Right lung (tissue), 5 donors: Measurements from ENCODE around the gene MDH2. TPM values are rescaled to one million over a fixed set of nuclear protein-coding genes. Genes with fewer than 3 reads are reported as not detected.
"Not testable (repeated sequence)": the region's sequence is repeated elsewhere in the genome, so short reads cannot be mapped to it uniquely, and the experiment has no call there.

ENCODE experiments used
- DNase-seq, 2 donors: peaks; one replicate each; pipeline ENCODE4 v3.0.0-alpha.2; 2013
- polyA plus RNA-seq, 5 donors: library from polyadenylated mRNA; unstranded; fragments of 120-200 nt; gene quantifications; one replicate each; pipeline versions ENCODE4 v1.2.1 to v1.2.3, GENCODE V29; 2013; ENCODE audit warnings: inconsistent platforms in 1 of 5, low replicate concordance in 1 of 5; ENCODE audit not compliant: insufficient read length in 5 of 5, insufficient read depth in 1 of 5

The MDH2 gene
- polyA plus RNA-seq, 5 donors: 119 to 213 (median 152) TPM

GRCh38 chr7:76040126-76040525, 7.8 kb upstream of the MDH2 start:
- DNase-seq: no peak

GRCh38 chr7:76044375-76044865, 3.5 kb upstream of the MDH2 start:
- no peak for DNase-seq

- DNase-seq: no peak
Measured at GRCh38 chr7:76047305-76047810, 548 bp upstream of the MDH2 start.

GRCh38 chr7:76048668-76048988, 722 bp downstream of the MDH2 start:
- DNase-seq: peak in 1 of 2 donors; percentile 19

- DNase-seq: no peak
Measured at GRCh38 chr7:76049295-76049694, 1.4 kb downstream of the MDH2 start.

- no peak for DNase-seq
Measured at GRCh38 chr7:76050545-76050944, 2.6 kb downstream of the MDH2 start.

- DNase-seq: no peak
Measured at GRCh38 chr7:76051840-76052239, 3.9 kb downstream of the MDH2 start.

- not testable (repeated sequence) for DNase-seq
Measured at GRCh38 chr7:76052681-76053080, 4.8 kb downstream of the MDH2 start.

- no peak for DNase-seq
Measured at GRCh38 chr7:76053461-76053860, 5.6 kb downstream of the MDH2 start.

- DNase-seq: no peak
Measured at GRCh38 chr7:76054123-76055120, 6.5 kb downstream of the MDH2 start.

- no peak for DNase-seq
Measured at GRCh38 chr7:76056241-76056640, 8.3 kb downstream of the MDH2 start.

GRCh38 chr7:76057103-76057812, 9.4 kb downstream of the MDH2 start:
- no peak for DNase-seq

GRCh38 chr7:76057813-76058145, 9.9 kb downstream of the MDH2 start:
- no peak for DNase-seq

- DNase-seq: not testable (repeated sequence)
Measured at GRCh38 chr7:76058745-76059144, 10.8 kb downstream of the MDH2 start.

GRCh38 chr7:76060842-76061241, 12.9 kb downstream of the MDH2 start:
- DNase-seq: no peak

- no peak for DNase-seq
Measured at GRCh38 chr7:76062254-76062653, 14.3 kb downstream of the MDH2 start.

GRCh38 chr7:76063114-76063513, 15.2 kb downstream of the MDH2 start:
- DNase-seq: no peak

GRCh38 chr7:76063525-76063924, 15.6 kb downstream of the MDH2 start:
- no peak for DNase-seq

- DNase-seq: no peak
Measured at GRCh38 chr7:76064208-76064970, 16.5 kb downstream of the MDH2 start.

- no peak for DNase-seq
Measured at GRCh38 chr7:76065016-76065612, 17.2 kb downstream of the MDH2 start.

GRCh38 chr7:76066716-76067503, 19.0 kb downstream of the MDH2 start:
- no peak for DNase-seq
